Activated B cell treated with CpG ODN at 0.5 μM for 24 hours (primary cell): ENCODE measurements around the gene MICAL3. TPM values are rescaled to one million over a fixed set of nuclear protein-coding genes. Genes with fewer than 3 reads are reported as not detected.
A peak's percentile ranks its signal among the peaks of the same experiment; 100 is the strongest.
"Not testable (repeated sequence)": the region's sequence is repeated elsewhere in the genome, so short reads cannot be mapped to it uniquely, and the experiment has no call there.

ENCODE experiments used
- ATAC-seq: fragments of 200-7000 bp; cut with Tn5 transposase; one replicate; pipeline ENCODE4 v1.10.0; 2021; ENCODE audit warnings: low read depth, mild to moderate bottlenecking, moderate library complexity
- CTCF ChIA-PET: fragments of 350-600 bp; sonication (Branson Sonifier 250); formaldehyde crosslinking; loops from one replicate; lab custom pipeline; 2021; ENCODE audit warnings: antibody characterized with exemption; lab: Charles Lee
- POLR2A ChIA-PET: fragments of 350-600 bp; sonication (Branson Sonifier 250); formaldehyde crosslinking; loops from one replicate; lab custom pipeline; 2021; ENCODE audit warnings: antibody characterized with exemption; lab: Charles Lee
- DNase-seq: peaks from one replicate; pipeline ENCODE4 v3.0.0; 2022
- H3K27ac Mint-ChIP-seq: one replicate; pipeline ENCODE4 v1.8.0; 2020; ENCODE audit warnings: mixed read lengths
- H3K27me3 Mint-ChIP-seq: one replicate; pipeline ENCODE4 v1.8.0; 2021; ENCODE audit warnings: mixed read lengths
- H3K36me3 Mint-ChIP-seq: one replicate; pipeline ENCODE4 v1.8.0; 2021; ENCODE audit warnings: low read depth, mixed read lengths
- H3K4me1 Mint-ChIP-seq: one replicate; pipeline ENCODE4 v1.8.0; 2021; ENCODE audit warnings: mixed read lengths
- H3K4me3 Mint-ChIP-seq: one replicate; pipeline ENCODE4 v1.8.0; 2020; ENCODE audit warnings: mild to moderate bottlenecking, mixed read lengths
- H3K9me3 Mint-ChIP-seq: one replicate; pipeline ENCODE4 v1.8.0; 2020; ENCODE audit warnings: mixed read lengths
- CTCF ChIP-seq: fragments of 200-600 bp; IDR thresholded peaks from one replicate; pipeline ENCODE4 v1.8.0; 2022; ENCODE audit warnings: antibody characterized with exemption, mild to moderate bottlenecking
- intact Hi-C: fragments of 100-400 bp; cut with micrococcal nuclease; formaldehyde crosslinking; loops from one replicate; pipeline ENCODE4 v1.15.1; 2024
- total RNA-seq: library from RNA; stranded (reverse); gene quantifications from 2 replicates; pipeline ENCODE4 v1.2.3, GENCODE V29; 2022

The MICAL3 gene
- total RNA-seq, 1 donor from 2014 or later: 257 TPM

- Mint-ChIP-seq H3K9me3 (no peaks in the 10 kb centered on the region), H3K4me1 (peaks cover 86% of the 10 kb centered on the region), H3K27me3 (no peaks in the 10 kb centered on the region), H3K36me3 (peaks cover 10% of the 10 kb centered on the region), H3K27ac (peak overlapping the region; percentile 86), H3K4me3 (peak overlapping the region; percentile 88)
- no peak for ATAC-seq
- DNase-seq: no peak
- ChIA-PET POLR2A (interaction anchor here (0.7 to 7.4 kb wide), 15 partner anchors 8 to 441 kb away, joined by 3 to 66 read pairs (median 7); partner anchors contain the start of genes MICAL3 and PEX26), CTCF (interaction anchor here (0.7 to 7.1 kb wide), 6 partner anchors 11 to 197 kb away, joined by 3 to 57 read pairs (median 4); partner anchors contain the start of genes MICAL3 and PEX26)
- no peak for TF ChIP-seq CTCF
- intact Hi-C loops: loop anchor here (2.0 to 5.0 kb wide), 2 partner anchors 35 to 203 kb away; no protein-coding TSS in a partner anchor
These were observed 24.5 kb downstream of the MICAL3 start for GRCh38 chr22:17999851-18000250.

- Mint-ChIP-seq H3K9me3 (no peaks in the 10 kb centered on the region), H3K4me1 (peaks cover 88% of the 10 kb centered on the region), H3K27me3 (no peaks in the 10 kb centered on the region), H3K4me3 (peak overlapping the region; percentile 88), H3K36me3 (peaks cover 10% of the 10 kb centered on the region), H3K27ac (peak overlapping the region; percentile 86)
- ChIA-PET CTCF (interaction anchor here (0.6 to 7.1 kb wide), 4 partner anchors 12 to 78 kb away, joined by 3 to 57 read pairs (median 4); partner anchors contain the start of genes MICAL3 and PEX26), POLR2A (interaction anchor here (1.5 to 7.4 kb wide), 4 partner anchors 40 to 77 kb away, joined by 3 to 66 read pairs (median 10); partner anchors contain the start of gene PEX26)
- TF ChIP-seq CTCF: no peak
- no peak for DNase-seq
- intact Hi-C loops: no loop called here
- no peak for ATAC-seq
These were observed 25.4 kb downstream of the MICAL3 start for GRCh38 chr22:17998913-17999312.

- Mint-ChIP-seq H3K9me3 (no peaks in the 10 kb centered on the region), H3K36me3 (peaks cover 13% of the 10 kb centered on the region), H3K27ac (peak overlapping the region; percentile 94), H3K4me1 (peaks cover 88% of the 10 kb centered on the region), H3K4me3 (peak overlapping the region; percentile 70), H3K27me3 (no peaks in the 10 kb centered on the region)
- POLR2A ChIA-PET: interaction anchor here (0.6 to 2.1 kb wide), 8 partner anchors 14 to 80 kb away, joined by 4 to 41 read pairs (median 8); partner anchors contain the start of gene PEX26
- no peak for TF ChIP-seq CTCF
- no peak for DNase-seq
- CTCF ChIA-PET: interaction anchor here (1.3 to 7.1 kb wide), 3 partner anchors 10 to 79 kb away, joined by 3 to 57 read pairs (median 7); partner anchors contain the start of gene PEX26
- intact Hi-C loops: loop anchor here (2.0 kb wide), 2 partner anchors 13 to 217 kb away; no protein-coding TSS in a partner anchor
- ATAC-seq: no peak
These were observed 26.9 kb downstream of the MICAL3 start for GRCh38 chr22:17997456-17997855.

GRCh38 chr22:17995256-17995655, 29.1 kb downstream of the MICAL3 start:
- not testable (repeated sequence) for H3K27me3 Mint-ChIP-seq, H3K9me3 Mint-ChIP-seq, ATAC-seq, DNase-seq
- CTCF ChIA-PET: interaction anchor here (0.7 to 1.3 kb wide), 3 partner anchors 23 to 31 kb away, joined by 3 to 4 read pairs (median 3); partner anchors contain the start of gene MICAL3
- Mint-ChIP-seq H3K36me3 (peaks cover 13% of the 10 kb centered on the region), H3K4me3 (peak overlapping the region; percentile 70), H3K27ac (peak overlapping the region; percentile 94), H3K4me1 (peaks cover 98% of the 10 kb centered on the region)
- intact Hi-C loops: loop anchor here (2.0 kb wide), 1 partner anchor 14 kb away; no protein-coding TSS in a partner anchor
- POLR2A ChIA-PET: interaction anchor here (0.7 to 2.1 kb wide), 8 partner anchors 9 to 329 kb away, joined by 3 to 19 read pairs (median 8); no protein-coding TSS in a partner anchor

- ChIA-PET CTCF (interaction anchor here (0.9 to 1.3 kb wide), 2 partner anchors 30 kb away, joined by 3 to 4 read pairs; partner anchors contain the start of gene MICAL3), POLR2A (interaction anchor here (0.5 to 1.9 kb wide), 7 partner anchors 9 to 328 kb away, joined by 3 to 17 read pairs (median 4); no protein-coding TSS in a partner anchor)
- intact Hi-C loops: loop anchor here (2.0 kb wide), 1 partner anchor 14 kb away; no protein-coding TSS in a partner anchor
- Mint-ChIP-seq H3K4me1 (peaks cover 98% of the 10 kb centered on the region), H3K27ac (peak overlapping the region; percentile 94), H3K9me3 (no peaks in the 10 kb centered on the region), H3K4me3 (peak overlapping the region; percentile 63), H3K36me3 (peaks cover 12% of the 10 kb centered on the region), H3K27me3 (no peaks in the 10 kb centered on the region)
- DNase-seq (no peak), ATAC-seq (peak; percentile 10)
- no peak for TF ChIP-seq CTCF
These were observed 29.8 kb downstream of the MICAL3 start for GRCh38 chr22:17994424-17995108.

GRCh38 chr22:17992976-17993375, 31.4 kb downstream of the MICAL3 start:
- H3K9me3 Mint-ChIP-seq, DNase-seq, intact Hi-C loops, POLR2A ChIA-PET, CTCF ChIA-PET, H3K4me3 Mint-ChIP-seq, ATAC-seq, H3K27me3 Mint-ChIP-seq: not testable (repeated sequence)
- peaks cover 99% of the 10 kb centered on the region for H3K4me1 Mint-ChIP-seq
- peak overlapping the region; percentile 47 for H3K27ac Mint-ChIP-seq
- H3K36me3 Mint-ChIP-seq: peaks cover 17% of the 10 kb centered on the region

- ATAC-seq, CTCF ChIA-PET, H3K27me3 Mint-ChIP-seq, H3K4me3 Mint-ChIP-seq, intact Hi-C loops, DNase-seq, H3K9me3 Mint-ChIP-seq: not testable (repeated sequence)
- POLR2A ChIA-PET: interaction anchor here (0.6 kb wide), 1 partner anchor 8 kb away, joined by 3 read pairs; no protein-coding TSS in a partner anchor
- H3K27ac Mint-ChIP-seq: peak overlapping the region; percentile 47
- H3K4me1 Mint-ChIP-seq: peaks cover 99% of the 10 kb centered on the region
- H3K36me3 Mint-ChIP-seq: peaks cover 26% of the 10 kb centered on the region
These were observed 32.4 kb downstream of the MICAL3 start for GRCh38 chr22:17991992-17992391.
